GM23338 (cell line): ENCODE results near the gene MYH3. TPM values are rescaled to one million over a fixed set of nuclear protein-coding genes. Genes with fewer than 3 reads are reported as not detected.

ENCODE experiments used
- ATAC-seq: fragments of 200-7000 bp; cut with Tn5 transposase; 3 replicates; pipeline ENCODE4 v1.9.1; 2020
- DNase-seq: peaks from one replicate; pipeline ENCODE4 v3.0.0-alpha.2; 2015; ENCODE audit warnings: low spot score
- H2AFZ ChIP-seq: fragments of 200-600 bp; sonication (generic); 2 replicates; pipeline ENCODE4 v1.8.0; 2016; ENCODE audit warnings: antibody characterized with exemption, mild to moderate bottlenecking, moderate library complexity
- H3F3A ChIP-seq: fragments of 200-600 bp; sonication (generic); replicated peaks from 2 replicates; pipeline ENCODE4 v1.8.0; 2017; ENCODE audit warnings: antibody characterized with exemption, mixed run types, low read depth
- H3K27ac ChIP-seq: fragments of 200-600 bp; sonication (generic); 2 replicates; pipeline ENCODE4 v1.6.1; 2016; ENCODE audit warnings: low read depth
- H3K27me3 ChIP-seq: fragments of 200-600 bp; sonication (generic); 2 replicates; pipeline ENCODE4 v1.8.0; 2016; ENCODE audit warnings: mild to moderate bottlenecking, mixed run types, moderate library complexity; ENCODE audit not compliant: insufficient read depth
- H3K36me3 ChIP-seq: fragments of 200-600 bp; sonication (generic); 2 replicates; pipeline ENCODE4 v1.8.0; 2016; ENCODE audit warnings: mild to moderate bottlenecking; ENCODE audit not compliant: insufficient read depth
- H3K4me1 ChIP-seq: fragments of 200-600 bp; sonication (generic); 2 replicates; pipeline ENCODE4 v1.8.0; 2016; ENCODE audit warnings: mild to moderate bottlenecking, moderate library complexity; ENCODE audit not compliant: insufficient read depth
- H3K4me2 ChIP-seq: fragments of 200-600 bp; sonication (generic); 2 replicates; pipeline ENCODE4 v1.7.1; 2017; ENCODE audit warnings: mixed run types
- H3K4me3 ChIP-seq: fragments of 200-600 bp; sonication (generic); 2 replicates; pipeline ENCODE4 v1.6.1; 2016; ENCODE audit warnings: mixed run types
- H3K79me2 ChIP-seq: fragments of 200-600 bp; sonication (generic); replicated peaks from 2 replicates; pipeline ENCODE4 v1.8.0; 2017; ENCODE audit warnings: mild to moderate bottlenecking; ENCODE audit not compliant: insufficient read depth
- H3K9me2 ChIP-seq: fragments of 200-600 bp; sonication (generic); 2 replicates; pipeline ENCODE4 v1.8.0; 2017; ENCODE audit not compliant: insufficient read depth
- H4K20me1 ChIP-seq: fragments of 200-600 bp; sonication (generic); replicated peaks from 2 replicates; pipeline ENCODE4 v1.8.0; 2017; ENCODE audit warnings: mild to moderate bottlenecking; ENCODE audit not compliant: insufficient read depth
- H3K27ac Mint-ChIP-seq: 2 replicates; pipeline ENCODE4 v1.8.0; 2020; ENCODE audit warnings: inconsistent platforms, mild to moderate bottlenecking, moderate library complexity, mixed read lengths
- H3K27me3 Mint-ChIP-seq: 3 replicates; pipeline ENCODE4 v1.8.0; 2022; ENCODE audit warnings: low read depth, mild to moderate bottlenecking, moderate library complexity, mixed read lengths, inconsistent platforms; ENCODE audit not compliant: insufficient read depth, poor library complexity
- H3K36me3 Mint-ChIP-seq: 3 replicates; pipeline ENCODE4 v1.8.0; 2021; ENCODE audit warnings: low read depth, mild to moderate bottlenecking, inconsistent platforms, moderate library complexity, mixed read lengths
- H3K4me1 Mint-ChIP-seq: 3 replicates; pipeline ENCODE4 v1.8.0; 2020; ENCODE audit warnings: mild to moderate bottlenecking, inconsistent platforms, mixed read lengths
- H3K4me3 Mint-ChIP-seq: 3 replicates; pipeline ENCODE4 v1.8.0; 2021; ENCODE audit warnings: moderate library complexity, mild to moderate bottlenecking, inconsistent platforms, mixed read lengths
- H3K9me3 Mint-ChIP-seq: 3 replicates; pipeline ENCODE4 v1.8.0; 2020; ENCODE audit warnings: moderate library complexity, mild to moderate bottlenecking, inconsistent platforms, mixed read lengths
- CREB1 ChIP-seq: fragments of 250-450 bp; sonication (Bioruptor Pico); IDR thresholded peaks from 2 replicates; pipeline ENCODE4 v1.5.0; 2020; ENCODE audit warnings: low read depth, mild to moderate bottlenecking, moderate library complexity
- EZH2 ChIP-seq: fragments of 200-600 bp; sonication (generic); IDR thresholded peaks from one replicate; pipeline ENCODE4 v1.8.0; 2017; ENCODE audit warnings: antibody characterized with exemption, mild to moderate bottlenecking, low read depth; ENCODE audit not compliant: unreplicated experiment
- EZH2phosphoT487 ChIP-seq: fragments of 200-600 bp; sonication (generic); IDR thresholded peaks from one replicate; pipeline ENCODE4 v1.8.1; 2018; ENCODE audit warnings: antibody characterized with exemption; ENCODE audit not compliant: unreplicated experiment
- JUNB ChIP-seq: IDR thresholded peaks from one replicate; pipeline ENCODE4 v1.6.1; 2016; ENCODE audit warnings: antibody characterized with exemption; ENCODE audit not compliant: unreplicated experiment
- NANOG ChIP-seq: IDR thresholded peaks from 2 replicates; pipeline ENCODE4 v1.6.1; 2016; ENCODE audit warnings: antibody characterized with exemption, borderline replicate concordance
- POLR2AphosphoS5 ChIP-seq: IDR thresholded peaks from 2 replicates; pipeline ENCODE4 v1.6.1; 2016; ENCODE audit warnings: antibody characterized with exemption, low read depth
- STAT1 ChIP-seq: IDR thresholded peaks from one replicate; pipeline ENCODE4 v1.6.1; 2016; ENCODE audit warnings: antibody characterized with exemption; ENCODE audit not compliant: unreplicated experiment
- ZNF114 ChIP-seq: fragments of 250-450 bp; sonication (Bioruptor Pico); IDR thresholded peaks from 2 replicates; pipeline ENCODE4 v1.5.0; 2020; ENCODE audit warnings: mild to moderate bottlenecking, moderate library complexity
- ZNF331 ChIP-seq: fragments of 250-450 bp; sonication (Bioruptor Pico); IDR thresholded peaks from 2 replicates; pipeline ENCODE4 v1.5.0; 2020; ENCODE audit warnings: low read depth, mild to moderate bottlenecking, moderate library complexity
- polyA plus RNA-seq: library from polyadenylated mRNA; unstranded; fragments of >200 nt; fragmentation: Nextera tagmentation; extraction: Ambion mirVana; gene quantifications from 2 replicates; pipeline ENCODE4 v1.2.1, GENCODE V29; 2016
- total RNA-seq: library from RNA; depleted of rRNA; stranded (reverse); fragments of >200 nt; shearing (Covaris generic); gene quantifications from 2 replicates; pipeline ENCODE4 v1.2.3, GENCODE V29; 2014
- TF ChIP-seq, protein P1 (sequence below): fragments of 250-450 bp; sonication (Bioruptor Pico); IDR thresholded peaks from 2 replicates; pipeline ENCODE4 v1.5.0; 2020; ENCODE audit warnings: mild to moderate bottlenecking, moderate library complexity
- TF ChIP-seq, protein P2 (sequence below), 2 experiments: fragments of 200-600 bp in 1 of 2; sonication (generic) in 1 of 2; conservative IDR thresholded peaks; 2 replicates each; pipeline versions ENCODE4 v1.5.1 to v1.6.1; 2016 to 2017; ENCODE audit warnings: antibody characterized with exemption in 2 of 2, low read depth in 2 of 2, mild to moderate bottlenecking in 2 of 2, moderate library complexity in 1 of 2
- TF ChIP-seq, protein P3 (sequence below): IDR thresholded peaks from 2 replicates; pipeline ENCODE4 v1.6.1; 2016; ENCODE audit warnings: antibody characterized with exemption
- TF ChIP-seq, protein P4 (sequence below): IDR thresholded peaks from one replicate; pipeline ENCODE4 v1.6.1; 2018; ENCODE audit warnings: antibody characterized with exemption; ENCODE audit not compliant: unreplicated experiment

Gene MYH3
- total and polyA plus RNA-seq, 2 experiments from 2014 or later = 0.84 to 1.8 TPM

DNA sequence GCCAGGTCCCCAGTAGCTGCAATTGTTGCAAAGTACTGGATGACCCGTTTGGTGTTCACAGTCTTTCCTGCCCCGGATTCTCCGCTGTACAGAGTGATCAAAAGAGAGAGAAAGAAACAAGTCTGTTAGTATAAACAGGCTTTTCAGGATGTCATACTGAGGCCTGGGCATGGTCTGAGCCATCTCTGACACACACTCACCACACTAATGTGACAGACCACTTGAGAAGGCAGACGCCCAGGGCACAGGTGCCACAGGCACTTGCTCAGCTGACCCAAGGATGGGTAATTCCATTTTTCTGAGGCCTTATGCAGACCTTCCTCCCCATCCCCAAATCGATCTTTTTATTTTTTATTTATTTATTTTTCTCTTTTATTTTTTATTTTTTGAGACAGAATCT is 7.5 kb downstream of the MYH3 start:
- H3K4me2 ChIP-seq = no peak overlapping the region
- H3K4me3 Mint-ChIP-seq = no peak overlapping the region
- no peaks in the 10 kb centered on the region for H3F3A ChIP-seq
- H3K27ac Mint-ChIP-seq = no peak overlapping the region
- peaks cover 3% of the 10 kb centered on the region for H3K27me3 Mint-ChIP-seq
- no peak overlapping the region for H3K27ac ChIP-seq
- H3K4me3 ChIP-seq = no peak overlapping the region
- H3K27me3 ChIP-seq = no peaks in the 10 kb centered on the region
- H3K9me2 ChIP-seq = no peaks in the 10 kb centered on the region
- no peaks in the 10 kb centered on the region for H3K36me3 ChIP-seq
- H3K9me3 Mint-ChIP-seq = no peaks in the 10 kb centered on the region; the same call in 2 of the 3 replicates
- no peaks in the 10 kb centered on the region for H3K4me1 Mint-ChIP-seq
- no peaks in the 10 kb centered on the region; the same call in 2 of the 3 replicates for H3K36me3 Mint-ChIP-seq
- no peaks in the 10 kb centered on the region for H3K4me1 ChIP-seq
- no peak overlapping the region for H2AFZ ChIP-seq
- H4K20me1 ChIP-seq = no peaks in the 10 kb centered on the region
- DNase-seq = no peak
- ATAC-seq = no peak
- H3K79me2 ChIP-seq = no peaks in the 10 kb centered on the region
- no peak for TF ChIP-seq JUNB
- no peak for TF ChIP-seq ZNF331 (CRISPR knock-in tag)
- TF ChIP-seq ZNF114 (CRISPR knock-in tag) = no peak
- no peak for TF ChIP-seq EZH2
- no peak for TF ChIP-seq EZH2phosphoT487
- no peak for TF ChIP-seq NANOG
- TF ChIP-seq, protein P1, sequence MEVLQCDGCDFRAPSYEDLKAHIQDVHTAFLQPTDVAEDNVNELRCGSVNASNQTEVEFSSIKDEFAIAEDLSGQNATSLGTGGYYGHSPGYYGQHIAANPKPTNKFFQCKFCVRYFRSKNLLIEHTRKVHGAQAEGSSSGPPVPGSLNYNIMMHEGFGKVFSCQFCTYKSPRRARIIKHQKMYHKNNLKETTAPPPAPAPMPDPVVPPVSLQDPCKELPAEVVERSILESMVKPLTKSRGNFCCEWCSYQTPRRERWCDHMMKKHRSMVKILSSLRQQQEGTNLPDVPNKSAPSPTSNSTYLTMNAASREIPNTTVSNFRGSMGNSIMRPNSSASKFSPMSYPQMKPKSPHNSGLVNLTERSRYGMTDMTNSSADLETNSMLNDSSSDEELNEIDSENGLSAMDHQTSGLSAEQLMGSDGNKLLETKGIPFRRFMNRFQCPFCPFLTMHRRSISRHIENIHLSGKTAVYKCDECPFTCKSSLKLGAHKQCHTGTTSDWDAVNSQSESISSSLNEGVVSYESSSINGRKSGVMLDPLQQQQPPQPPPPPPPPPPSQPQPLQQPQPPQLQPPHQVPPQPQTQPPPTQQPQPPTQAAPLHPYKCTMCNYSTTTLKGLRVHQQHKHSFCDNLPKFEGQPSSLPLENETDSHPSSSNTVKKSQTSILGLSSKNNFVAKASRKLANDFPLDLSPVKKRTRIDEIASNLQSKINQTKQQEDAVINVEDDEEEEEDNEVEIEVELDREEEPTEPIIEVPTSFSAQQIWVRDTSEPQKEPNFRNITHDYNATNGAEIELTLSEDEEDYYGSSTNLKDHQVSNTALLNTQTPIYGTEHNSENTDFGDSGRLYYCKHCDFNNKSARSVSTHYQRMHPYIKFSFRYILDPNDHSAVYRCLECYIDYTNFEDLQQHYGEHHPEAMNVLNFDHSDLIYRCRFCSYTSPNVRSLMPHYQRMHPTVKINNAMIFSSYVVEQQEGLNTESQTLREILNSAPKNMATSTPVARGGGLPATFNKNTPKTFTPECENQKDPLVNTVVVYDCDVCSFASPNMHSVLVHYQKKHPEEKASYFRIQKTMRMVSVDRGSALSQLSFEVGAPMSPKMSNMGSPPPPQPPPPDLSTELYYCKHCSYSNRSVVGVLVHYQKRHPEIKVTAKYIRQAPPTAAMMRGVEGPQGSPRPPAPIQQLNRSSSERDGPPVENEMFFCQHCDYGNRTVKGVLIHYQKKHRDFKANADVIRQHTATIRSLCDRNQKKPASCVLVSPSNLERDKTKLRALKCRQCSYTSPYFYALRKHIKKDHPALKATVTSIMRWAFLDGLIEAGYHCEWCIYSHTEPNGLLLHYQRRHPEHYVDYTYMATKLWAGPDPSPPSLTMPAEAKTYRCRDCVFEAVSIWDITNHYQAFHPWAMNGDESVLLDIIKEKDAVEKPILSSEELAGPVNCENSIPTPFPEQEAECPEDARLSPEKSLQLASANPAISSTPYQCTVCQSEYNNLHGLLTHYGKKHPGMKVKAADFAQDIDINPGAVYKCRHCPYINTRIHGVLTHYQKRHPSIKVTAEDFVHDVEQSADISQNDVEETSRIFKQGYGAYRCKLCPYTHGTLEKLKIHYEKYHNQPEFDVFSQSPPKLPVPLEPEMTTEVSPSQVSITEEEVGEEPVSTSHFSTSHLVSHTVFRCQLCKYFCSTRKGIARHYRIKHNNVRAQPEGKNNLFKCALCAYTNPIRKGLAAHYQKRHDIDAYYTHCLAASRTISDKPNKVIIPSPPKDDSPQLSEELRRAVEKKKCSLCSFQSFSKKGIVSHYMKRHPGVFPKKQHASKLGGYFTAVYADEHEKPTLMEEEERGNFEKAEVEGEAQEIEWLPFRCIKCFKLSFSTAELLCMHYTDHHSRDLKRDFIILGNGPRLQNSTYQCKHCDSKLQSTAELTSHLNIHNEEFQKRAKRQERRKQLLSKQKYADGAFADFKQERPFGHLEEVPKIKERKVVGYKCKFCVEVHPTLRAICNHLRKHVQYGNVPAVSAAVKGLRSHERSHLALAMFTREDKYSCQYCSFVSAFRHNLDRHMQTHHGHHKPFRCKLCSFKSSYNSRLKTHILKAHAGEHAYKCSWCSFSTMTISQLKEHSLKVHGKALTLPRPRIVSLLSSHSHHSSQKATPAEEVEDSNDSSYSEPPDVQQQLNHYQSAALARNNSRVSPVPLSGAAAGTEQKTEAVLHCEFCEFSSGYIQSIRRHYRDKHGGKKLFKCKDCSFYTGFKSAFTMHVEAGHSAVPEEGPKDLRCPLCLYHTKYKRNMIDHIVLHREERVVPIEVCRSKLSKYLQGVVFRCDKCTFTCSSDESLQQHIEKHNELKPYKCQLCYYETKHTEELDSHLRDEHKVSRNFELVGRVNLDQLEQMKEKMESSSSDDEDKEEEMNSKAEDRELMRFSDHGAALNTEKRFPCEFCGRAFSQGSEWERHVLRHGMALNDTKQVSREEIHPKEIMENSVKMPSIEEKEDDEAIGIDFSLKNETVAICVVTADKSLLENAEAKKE = no peak
- no peak for TF ChIP-seq POLR2AphosphoS5
- TF ChIP-seq, protein P2, sequence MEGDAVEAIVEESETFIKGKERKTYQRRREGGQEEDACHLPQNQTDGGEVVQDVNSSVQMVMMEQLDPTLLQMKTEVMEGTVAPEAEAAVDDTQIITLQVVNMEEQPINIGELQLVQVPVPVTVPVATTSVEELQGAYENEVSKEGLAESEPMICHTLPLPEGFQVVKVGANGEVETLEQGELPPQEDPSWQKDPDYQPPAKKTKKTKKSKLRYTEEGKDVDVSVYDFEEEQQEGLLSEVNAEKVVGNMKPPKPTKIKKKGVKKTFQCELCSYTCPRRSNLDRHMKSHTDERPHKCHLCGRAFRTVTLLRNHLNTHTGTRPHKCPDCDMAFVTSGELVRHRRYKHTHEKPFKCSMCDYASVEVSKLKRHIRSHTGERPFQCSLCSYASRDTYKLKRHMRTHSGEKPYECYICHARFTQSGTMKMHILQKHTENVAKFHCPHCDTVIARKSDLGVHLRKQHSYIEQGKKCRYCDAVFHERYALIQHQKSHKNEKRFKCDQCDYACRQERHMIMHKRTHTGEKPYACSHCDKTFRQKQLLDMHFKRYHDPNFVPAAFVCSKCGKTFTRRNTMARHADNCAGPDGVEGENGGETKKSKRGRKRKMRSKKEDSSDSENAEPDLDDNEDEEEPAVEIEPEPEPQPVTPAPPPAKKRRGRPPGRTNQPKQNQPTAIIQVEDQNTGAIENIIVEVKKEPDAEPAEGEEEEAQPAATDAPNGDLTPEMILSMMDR (conservative IDR thresholded peaks at IDR 0.05; ENCODE audit: low read depth in 2 of 2) = no peak
- TF ChIP-seq, protein P3, sequence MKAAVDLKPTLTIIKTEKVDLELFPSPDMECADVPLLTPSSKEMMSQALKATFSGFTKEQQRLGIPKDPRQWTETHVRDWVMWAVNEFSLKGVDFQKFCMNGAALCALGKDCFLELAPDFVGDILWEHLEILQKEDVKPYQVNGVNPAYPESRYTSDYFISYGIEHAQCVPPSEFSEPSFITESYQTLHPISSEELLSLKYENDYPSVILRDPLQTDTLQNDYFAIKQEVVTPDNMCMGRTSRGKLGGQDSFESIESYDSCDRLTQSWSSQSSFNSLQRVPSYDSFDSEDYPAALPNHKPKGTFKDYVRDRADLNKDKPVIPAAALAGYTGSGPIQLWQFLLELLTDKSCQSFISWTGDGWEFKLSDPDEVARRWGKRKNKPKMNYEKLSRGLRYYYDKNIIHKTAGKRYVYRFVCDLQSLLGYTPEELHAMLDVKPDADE = no peak
- TF ChIP-seq, protein P4, sequence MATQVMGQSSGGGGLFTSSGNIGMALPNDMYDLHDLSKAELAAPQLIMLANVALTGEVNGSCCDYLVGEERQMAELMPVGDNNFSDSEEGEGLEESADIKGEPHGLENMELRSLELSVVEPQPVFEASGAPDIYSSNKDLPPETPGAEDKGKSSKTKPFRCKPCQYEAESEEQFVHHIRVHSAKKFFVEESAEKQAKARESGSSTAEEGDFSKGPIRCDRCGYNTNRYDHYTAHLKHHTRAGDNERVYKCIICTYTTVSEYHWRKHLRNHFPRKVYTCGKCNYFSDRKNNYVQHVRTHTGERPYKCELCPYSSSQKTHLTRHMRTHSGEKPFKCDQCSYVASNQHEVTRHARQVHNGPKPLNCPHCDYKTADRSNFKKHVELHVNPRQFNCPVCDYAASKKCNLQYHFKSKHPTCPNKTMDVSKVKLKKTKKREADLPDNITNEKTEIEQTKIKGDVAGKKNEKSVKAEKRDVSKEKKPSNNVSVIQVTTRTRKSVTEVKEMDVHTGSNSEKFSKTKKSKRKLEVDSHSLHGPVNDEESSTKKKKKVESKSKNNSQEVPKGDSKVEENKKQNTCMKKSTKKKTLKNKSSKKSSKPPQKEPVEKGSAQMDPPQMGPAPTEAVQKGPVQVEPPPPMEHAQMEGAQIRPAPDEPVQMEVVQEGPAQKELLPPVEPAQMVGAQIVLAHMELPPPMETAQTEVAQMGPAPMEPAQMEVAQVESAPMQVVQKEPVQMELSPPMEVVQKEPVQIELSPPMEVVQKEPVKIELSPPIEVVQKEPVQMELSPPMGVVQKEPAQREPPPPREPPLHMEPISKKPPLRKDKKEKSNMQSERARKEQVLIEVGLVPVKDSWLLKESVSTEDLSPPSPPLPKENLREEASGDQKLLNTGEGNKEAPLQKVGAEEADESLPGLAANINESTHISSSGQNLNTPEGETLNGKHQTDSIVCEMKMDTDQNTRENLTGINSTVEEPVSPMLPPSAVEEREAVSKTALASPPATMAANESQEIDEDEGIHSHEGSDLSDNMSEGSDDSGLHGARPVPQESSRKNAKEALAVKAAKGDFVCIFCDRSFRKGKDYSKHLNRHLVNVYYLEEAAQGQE = no peak
- TF ChIP-seq STAT1 = no peak
- no peak for TF ChIP-seq CREB1
